ENCODE measurements around the gene GPD2.

Gene GPD2

GRCh38 chr2:156464106-156464505 is 27.9 kb downstream of the GPD2 start:
- no peak for DNase-seq (ENCODE audit: low read depth)
- TF ChIP-seq, protein P1, sequence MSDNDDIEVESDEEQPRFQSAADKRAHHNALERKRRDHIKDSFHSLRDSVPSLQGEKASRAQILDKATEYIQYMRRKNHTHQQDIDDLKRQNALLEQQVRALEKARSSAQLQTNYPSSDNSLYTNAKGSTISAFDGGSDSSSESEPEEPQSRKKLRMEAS (IDR thresholded peaks at IDR 0.05; ENCODE audit: low read depth, low read length): no peak
- TF ChIP-seq CTCF (IDR thresholded peaks at IDR 0.05; ENCODE audit: low read depth, low read length) (no peak), MYC (IDR thresholded peaks at IDR 0.05; ENCODE audit: low read depth, low read length) (no peak), POLR2A (IDR thresholded peaks at IDR 0.05; ENCODE audit: extremely low read depth, insufficient read length) (no peak)
- no peak overlapping the region for H3K4me3 ChIP-seq (ENCODE audit: low read depth, low read length)

GRCh38 chr2:156465573-156465972 is 29.4 kb downstream of the GPD2 start:
- no peak for TF ChIP-seq POLR2A (IDR thresholded peaks at IDR 0.05; ENCODE audit: extremely low read depth, insufficient read length)
- TF ChIP-seq MYC (IDR thresholded peaks at IDR 0.05; ENCODE audit: low read depth, low read length): no peak
- no peak for TF ChIP-seq CTCF (IDR thresholded peaks at IDR 0.05; ENCODE audit: low read depth, low read length)
- TF ChIP-seq, protein P1 (IDR thresholded peaks at IDR 0.05; ENCODE audit: low read depth, low read length): no peak
- H3K4me3 ChIP-seq (ENCODE audit: low read depth, low read length): no peak overlapping the region
- DNase-seq (ENCODE audit: low read depth): no peak

DNA sequence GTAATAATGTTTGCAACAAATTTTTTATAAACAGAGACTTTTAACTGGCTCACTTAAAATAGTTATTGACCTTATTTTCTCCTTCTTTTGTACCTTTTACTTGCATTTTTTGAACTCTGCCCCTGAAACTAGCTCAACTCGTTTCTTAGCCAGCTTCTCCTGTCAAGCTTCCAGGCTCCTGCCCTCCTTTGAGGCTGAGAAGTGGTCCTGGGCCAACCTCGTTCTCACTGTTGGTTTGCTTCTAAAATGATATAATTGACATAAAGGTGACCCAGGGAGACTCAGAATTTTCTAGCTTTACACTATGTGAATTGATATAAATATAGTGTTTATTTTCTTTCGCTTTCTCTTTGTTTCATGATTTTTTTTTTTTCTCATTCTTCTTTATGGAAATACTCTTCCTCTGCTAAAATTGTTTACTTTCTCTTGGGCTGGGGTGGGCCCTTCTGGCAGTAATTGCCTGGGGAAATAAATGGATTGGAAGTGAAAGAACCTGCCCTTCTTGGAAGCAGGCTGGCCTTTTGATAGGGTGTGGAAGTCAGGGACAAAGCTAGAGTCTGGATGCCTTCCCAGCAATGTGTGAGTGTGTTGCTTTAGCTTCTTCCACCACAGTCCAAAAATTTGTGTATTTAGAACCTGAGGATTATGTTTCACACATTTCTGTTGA is 30.7 kb downstream of the GPD2 start:
- DNase-seq (ENCODE audit: low read depth): no peak
- TF ChIP-seq CTCF (IDR thresholded peaks at IDR 0.05; ENCODE audit: low read depth, low read length) (no peak), POLR2A (IDR thresholded peaks at IDR 0.05; ENCODE audit: extremely low read depth, insufficient read length) (no peak), MYC (IDR thresholded peaks at IDR 0.05; ENCODE audit: low read depth, low read length) (no peak)
- TF ChIP-seq, protein P1 (IDR thresholded peaks at IDR 0.05; ENCODE audit: low read depth, low read length): no peak
- H3K4me3 ChIP-seq (ENCODE audit: low read depth, low read length): no peak overlapping the region

GRCh38 chr2:156470975-156471583 is 34.9 kb downstream of the GPD2 start:
- DNase-seq (ENCODE audit: low read depth): peak; percentile 13
- no peak overlapping the region for H3K4me3 ChIP-seq (ENCODE audit: low read depth, low read length)
- TF ChIP-seq CTCF (IDR thresholded peaks at IDR 0.05; ENCODE audit: low read depth, low read length) (no peak), MYC (IDR thresholded peaks at IDR 0.05; ENCODE audit: low read depth, low read length) (no peak), POLR2A (IDR thresholded peaks at IDR 0.05; ENCODE audit: extremely low read depth, insufficient read length) (no peak)
- TF ChIP-seq, protein P1 (IDR thresholded peaks at IDR 0.05; ENCODE audit: low read depth, low read length): no peak

DNA sequence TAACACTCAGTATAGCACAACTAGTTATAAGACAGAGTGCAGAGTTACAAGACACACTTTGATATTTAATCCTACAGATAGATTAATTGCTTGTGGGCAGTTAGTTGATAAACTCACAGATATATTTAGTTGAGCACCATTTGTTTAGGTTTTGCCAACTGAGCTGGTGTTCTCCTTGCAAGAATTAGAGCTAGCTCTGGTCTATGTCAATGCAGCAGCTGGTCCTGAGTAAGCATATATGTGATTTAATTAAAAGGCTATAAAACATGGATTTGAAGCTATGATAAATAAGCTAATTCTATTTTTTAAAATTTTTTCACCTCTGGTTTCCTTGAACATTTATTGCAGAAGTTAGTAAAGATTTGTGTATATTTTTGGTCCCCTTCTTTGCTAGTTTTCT is 35.6 kb downstream of the GPD2 start:
- H3K4me3 ChIP-seq (ENCODE audit: low read depth, low read length): no peak overlapping the region
- TF ChIP-seq, protein P1 (IDR thresholded peaks at IDR 0.05; ENCODE audit: low read depth, low read length): no peak
- TF ChIP-seq MYC (IDR thresholded peaks at IDR 0.05; ENCODE audit: low read depth, low read length) (no peak), POLR2A (IDR thresholded peaks at IDR 0.05; ENCODE audit: extremely low read depth, insufficient read length) (no peak), CTCF (IDR thresholded peaks at IDR 0.05; ENCODE audit: low read depth, low read length) (no peak)
- DNase-seq (ENCODE audit: low read depth): no peak
